Measurements from ENCODE around the gene PCSK5. TPM values are rescaled to one million over a fixed set of nuclear protein-coding genes. Genes with fewer than 3 reads are reported as not detected.

The PCSK5 gene
- total and polyA plus RNA-seq, 4 donors = 0.58 to 3.6 (median 0.82) TPM

DNA sequence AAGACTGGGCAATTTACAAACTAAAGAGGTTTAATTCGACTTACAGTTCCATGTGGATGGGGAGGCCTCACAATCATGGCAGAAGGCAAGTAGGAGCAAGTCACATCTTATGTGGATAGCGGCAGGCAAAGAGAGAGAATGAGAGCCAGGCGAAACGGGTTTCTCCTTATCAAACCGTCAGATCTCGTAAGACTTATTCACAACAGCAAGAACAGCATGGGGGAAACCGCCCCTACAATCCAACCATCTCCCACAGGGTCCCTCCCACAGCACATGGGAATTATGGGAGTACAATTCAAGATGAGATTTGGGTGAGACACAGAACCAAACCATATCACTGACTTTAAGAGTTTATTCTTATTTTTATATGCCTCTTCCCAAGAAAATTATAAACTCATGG, 443.5 kb downstream of the PCSK5 start:
- H3K27me3 ChIP-seq (ENCODE audit: control insufficient read depth in 4 of 4, insufficient read depth in 4 of 4, low read length in 3 of 4) = no peaks in the 10 kb centered on the region
- H3K27ac ChIP-seq (ENCODE audit: low read depth in 1 of 2, low read length in 2 of 2) = no peak overlapping the region
- peaks cover 0 to 4% (median under 1%) of the 10 kb centered on the region in 4 donors for H3K4me1 ChIP-seq (ENCODE audit: control insufficient read depth in 4 of 4, insufficient read depth in 4 of 4, low read length in 3 of 4)
- no peak overlapping the region for H3K4me3 ChIP-seq (ENCODE audit: low read depth in 1 of 3, low read length in 3 of 3)
- H3K9ac ChIP-seq (ENCODE audit: low read depth in 1 of 2, low read length in 2 of 2) = no peak overlapping the region
- H3K9me3 ChIP-seq (ENCODE audit: control insufficient read depth in 4 of 4, low read length in 3 of 4) = no peaks in the 10 kb centered on the region
- no peak for DNase-seq (ENCODE audit: low spot score)
- WGBS = 88% methylated on average over 7 of the region's 7 CpGs
- no peak for TF ChIP-seq GABPA (IDR thresholded peaks at IDR 0.05 in 1 of 2, conservative IDR thresholded peaks at IDR 0.05 in 1 of 2)
- no peak for TF ChIP-seq EGR1 (IDR thresholded peaks at IDR 0.05; ENCODE audit: low read depth in 2 of 2)
- no peaks in the 10 kb centered on the region for H3K36me3 ChIP-seq (ENCODE audit: control insufficient read depth in 4 of 4, insufficient read depth in 3 of 4, low read depth in 1 of 4, low read length in 3 of 4)

DNA sequence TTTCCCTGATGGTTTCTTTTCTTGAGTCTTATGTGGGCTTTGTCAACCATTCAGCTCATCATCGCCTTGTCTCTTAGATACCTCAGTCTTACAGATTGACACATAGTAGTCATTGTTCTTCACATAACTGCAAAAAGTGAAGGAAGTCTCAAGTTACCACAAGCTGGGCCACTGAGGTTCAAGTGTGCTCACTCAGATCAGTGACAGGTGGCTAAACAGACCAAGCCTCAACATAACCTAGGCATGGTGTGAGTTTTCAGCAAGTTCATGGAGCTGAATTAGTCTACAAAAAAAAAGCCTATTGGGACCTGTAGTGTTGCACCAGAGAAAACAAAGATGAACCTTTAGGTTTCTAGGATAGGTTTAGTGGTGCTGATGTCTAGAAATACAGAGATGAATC, 445.6 kb downstream of the PCSK5 start:
- TF ChIP-seq HNF4A (conservative IDR thresholded peaks at IDR 0.05) (no peak), HNF4G (IDR thresholded peaks at IDR 0.05) (no peak), YY1 (IDR thresholded peaks at IDR 0.05) (no peak), CTCF (IDR thresholded peaks at IDR 0.05; ENCODE audit: low read depth, low read length, missing input control) (no peak), SP1 (IDR thresholded peaks at IDR 0.05) (no peak), TAF1 (conservative IDR thresholded peaks at IDR 0.05) (no peak), RXRA (IDR thresholded peaks at IDR 0.05) (no peak), NR2F2 (IDR thresholded peaks at IDR 0.05) (no peak), JUND (IDR thresholded peaks at IDR 0.05) (no peak), FOXA2 (IDR thresholded peaks at IDR 0.05) (no peak), RAD21 (IDR thresholded peaks at IDR 0.05) (no peak), ZBTB33 (IDR thresholded peaks at IDR 0.05) (no peak), FOXA1 (IDR thresholded peaks at IDR 0.05) (no peak), EGR1 (IDR thresholded peaks at IDR 0.05; ENCODE audit: low read depth in 2 of 2) (no peak), GABPA (IDR thresholded peaks at IDR 0.05 in 1 of 2, conservative IDR thresholded peaks at IDR 0.05 in 1 of 2) (no peak), MAX (IDR thresholded peaks at IDR 0.05) (no peak)
- TF ChIP-seq, protein P1, sequence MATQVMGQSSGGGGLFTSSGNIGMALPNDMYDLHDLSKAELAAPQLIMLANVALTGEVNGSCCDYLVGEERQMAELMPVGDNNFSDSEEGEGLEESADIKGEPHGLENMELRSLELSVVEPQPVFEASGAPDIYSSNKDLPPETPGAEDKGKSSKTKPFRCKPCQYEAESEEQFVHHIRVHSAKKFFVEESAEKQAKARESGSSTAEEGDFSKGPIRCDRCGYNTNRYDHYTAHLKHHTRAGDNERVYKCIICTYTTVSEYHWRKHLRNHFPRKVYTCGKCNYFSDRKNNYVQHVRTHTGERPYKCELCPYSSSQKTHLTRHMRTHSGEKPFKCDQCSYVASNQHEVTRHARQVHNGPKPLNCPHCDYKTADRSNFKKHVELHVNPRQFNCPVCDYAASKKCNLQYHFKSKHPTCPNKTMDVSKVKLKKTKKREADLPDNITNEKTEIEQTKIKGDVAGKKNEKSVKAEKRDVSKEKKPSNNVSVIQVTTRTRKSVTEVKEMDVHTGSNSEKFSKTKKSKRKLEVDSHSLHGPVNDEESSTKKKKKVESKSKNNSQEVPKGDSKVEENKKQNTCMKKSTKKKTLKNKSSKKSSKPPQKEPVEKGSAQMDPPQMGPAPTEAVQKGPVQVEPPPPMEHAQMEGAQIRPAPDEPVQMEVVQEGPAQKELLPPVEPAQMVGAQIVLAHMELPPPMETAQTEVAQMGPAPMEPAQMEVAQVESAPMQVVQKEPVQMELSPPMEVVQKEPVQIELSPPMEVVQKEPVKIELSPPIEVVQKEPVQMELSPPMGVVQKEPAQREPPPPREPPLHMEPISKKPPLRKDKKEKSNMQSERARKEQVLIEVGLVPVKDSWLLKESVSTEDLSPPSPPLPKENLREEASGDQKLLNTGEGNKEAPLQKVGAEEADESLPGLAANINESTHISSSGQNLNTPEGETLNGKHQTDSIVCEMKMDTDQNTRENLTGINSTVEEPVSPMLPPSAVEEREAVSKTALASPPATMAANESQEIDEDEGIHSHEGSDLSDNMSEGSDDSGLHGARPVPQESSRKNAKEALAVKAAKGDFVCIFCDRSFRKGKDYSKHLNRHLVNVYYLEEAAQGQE (IDR thresholded peaks at IDR 0.05) = no peak
- no peak overlapping the region for H3K9ac ChIP-seq (ENCODE audit: low read depth in 1 of 2, low read length in 2 of 2)
- H3K4me3 ChIP-seq (ENCODE audit: low read depth in 1 of 3, low read length in 3 of 3) = no peak overlapping the region
- H3K9me3 ChIP-seq (ENCODE audit: control insufficient read depth in 4 of 4, low read length in 3 of 4) = no peaks in the 10 kb centered on the region
- no peaks in the 10 kb centered on the region for H3K4me1 ChIP-seq (ENCODE audit: control insufficient read depth in 4 of 4, insufficient read depth in 4 of 4, low read length in 3 of 4)
- no peaks in the 10 kb centered on the region for H3K27me3 ChIP-seq (ENCODE audit: control insufficient read depth in 4 of 4, insufficient read depth in 4 of 4, low read length in 3 of 4)
- no peaks in the 10 kb centered on the region for H3K36me3 ChIP-seq (ENCODE audit: control insufficient read depth in 4 of 4, insufficient read depth in 3 of 4, low read depth in 1 of 4, low read length in 3 of 4)
- H3K27ac ChIP-seq (ENCODE audit: low read depth in 1 of 2, low read length in 2 of 2) = no peak overlapping the region
- no peak for DNase-seq (ENCODE audit: low spot score)
- WGBS = 92% methylated on average over 1 of the region's 1 CpG
